HEK293 (cell line): ENCODE data around the gene PCDHGB3.

Experiments
- GLI4 ChIP-seq: fragments of 450-650 bp; formaldehyde crosslinking; IDR thresholded peaks from 2 replicates; pipeline ENCODE4 v1.5.1; 2016; ENCODE audit warnings: missing biosample characterization, missing genetic modification characterization
- SCRT2 ChIP-seq: fragments of 450-650 bp; formaldehyde crosslinking; IDR thresholded peaks from 2 replicates; pipeline ENCODE4 v1.5.1; 2016; ENCODE audit warnings: missing biosample characterization, missing genetic modification characterization
- ZBTB1 ChIP-seq: fragments of 450-650 bp; formaldehyde crosslinking; IDR thresholded peaks from 2 replicates; pipeline ENCODE4 v1.5.1; 2016; ENCODE audit warnings: missing biosample characterization, missing genetic modification characterization
- ZNF114 ChIP-seq: fragments of 450-650 bp; formaldehyde crosslinking; IDR thresholded peaks from 2 replicates; pipeline ENCODE4 v1.5.0; 2017; ENCODE audit warnings: missing biosample characterization, missing genetic modification characterization
- ZNF274 ChIP-seq, 2 experiments: fragments of 200-500 bp in 1 of 2; fragments of 450-650 bp in 1 of 2; sonication (Bioruptor generic) in 1 of 2; formaldehyde crosslinking in 1 of 2; IDR thresholded peaks; 2 replicates each; pipeline versions ENCODE4 v1.5.1 to v1.6.1; 2014 to 2016; ENCODE audit warnings: borderline replicate concordance in 1 of 2, inconsistent platforms in 1 of 2, low read length in 1 of 2, missing biosample characterization in 1 of 2, missing genetic modification characterization in 1 of 2
- ZNF555 ChIP-seq: fragments of 450-650 bp; formaldehyde crosslinking; conservative IDR thresholded peaks from 2 replicates; pipeline ENCODE4 v1.5.1; 2017; ENCODE audit warnings: missing biosample characterization, mild to moderate bottlenecking, missing genetic modification characterization, inconsistent platforms
- ZNF660 ChIP-seq: fragments of 450-650 bp; IDR thresholded peaks from 2 replicates; pipeline ENCODE4 v1.5.1; 2018; ENCODE audit warnings: missing biosample characterization, mild to moderate bottlenecking, missing genetic modification characterization
- TF ChIP-seq, protein P1 (sequence below): fragments of 450-650 bp; formaldehyde crosslinking; IDR thresholded peaks from 2 replicates; pipeline ENCODE4 v1.5.1; 2016; ENCODE audit warnings: missing biosample characterization, missing genetic modification characterization
- TF ChIP-seq, protein P2 (sequence below): fragments of 450-650 bp; formaldehyde crosslinking; IDR thresholded peaks from 2 replicates; pipeline ENCODE4 v1.5.1; 2016; ENCODE audit warnings: missing biosample characterization, missing genetic modification characterization, low read depth

DNA sequence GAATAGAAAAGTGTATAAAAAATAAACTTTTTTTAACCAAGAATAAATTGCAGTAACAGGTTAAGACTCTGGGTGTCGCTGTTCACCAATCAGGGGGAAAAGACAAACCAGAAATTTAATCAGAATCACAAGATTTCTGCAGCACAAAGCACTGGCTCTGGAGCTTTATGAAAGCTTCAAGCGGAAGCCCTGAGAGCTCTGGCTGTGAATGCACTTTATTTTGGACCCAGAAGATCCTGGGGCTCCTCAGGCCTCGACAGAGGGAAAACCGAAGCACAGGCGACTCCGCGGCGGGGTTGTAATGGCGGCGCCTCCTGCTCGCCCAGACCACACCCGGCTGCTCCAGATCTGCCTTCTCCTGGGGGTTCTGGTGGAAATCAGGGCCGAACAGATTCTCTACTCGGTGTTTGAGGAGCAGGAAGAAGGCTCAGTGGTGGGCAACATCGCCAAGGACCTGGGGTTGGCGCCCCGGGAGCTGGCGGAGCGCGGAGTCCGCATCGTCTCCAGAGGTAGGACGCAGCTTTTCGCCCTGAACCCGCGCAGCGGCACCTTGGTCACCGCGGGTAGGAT, 15.1 kb upstream of the PCDHGB3 start, which contains the start of gene PCDHGA4:
- TF ChIP-seq ZNF274 (IDR thresholded peaks at IDR 0.05; ENCODE audit: low read length): no peak
- no peak for TF ChIP-seq ZNF274 (tag by site-specific recombination; IDR thresholded peaks at IDR 0.05; ENCODE audit: borderline replicate concordance)
- TF ChIP-seq, protein P1, sequence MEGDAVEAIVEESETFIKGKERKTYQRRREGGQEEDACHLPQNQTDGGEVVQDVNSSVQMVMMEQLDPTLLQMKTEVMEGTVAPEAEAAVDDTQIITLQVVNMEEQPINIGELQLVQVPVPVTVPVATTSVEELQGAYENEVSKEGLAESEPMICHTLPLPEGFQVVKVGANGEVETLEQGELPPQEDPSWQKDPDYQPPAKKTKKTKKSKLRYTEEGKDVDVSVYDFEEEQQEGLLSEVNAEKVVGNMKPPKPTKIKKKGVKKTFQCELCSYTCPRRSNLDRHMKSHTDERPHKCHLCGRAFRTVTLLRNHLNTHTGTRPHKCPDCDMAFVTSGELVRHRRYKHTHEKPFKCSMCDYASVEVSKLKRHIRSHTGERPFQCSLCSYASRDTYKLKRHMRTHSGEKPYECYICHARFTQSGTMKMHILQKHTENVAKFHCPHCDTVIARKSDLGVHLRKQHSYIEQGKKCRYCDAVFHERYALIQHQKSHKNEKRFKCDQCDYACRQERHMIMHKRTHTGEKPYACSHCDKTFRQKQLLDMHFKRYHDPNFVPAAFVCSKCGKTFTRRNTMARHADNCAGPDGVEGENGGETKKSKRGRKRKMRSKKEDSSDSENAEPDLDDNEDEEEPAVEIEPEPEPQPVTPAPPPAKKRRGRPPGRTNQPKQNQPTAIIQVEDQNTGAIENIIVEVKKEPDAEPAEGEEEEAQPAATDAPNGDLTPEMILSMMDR (tag by site-specific recombination): no peak
- TF ChIP-seq ZBTB1 (tag by site-specific recombination): no peak
- TF ChIP-seq ZNF114 (tag by site-specific recombination): no peak
- TF ChIP-seq, protein P2, sequence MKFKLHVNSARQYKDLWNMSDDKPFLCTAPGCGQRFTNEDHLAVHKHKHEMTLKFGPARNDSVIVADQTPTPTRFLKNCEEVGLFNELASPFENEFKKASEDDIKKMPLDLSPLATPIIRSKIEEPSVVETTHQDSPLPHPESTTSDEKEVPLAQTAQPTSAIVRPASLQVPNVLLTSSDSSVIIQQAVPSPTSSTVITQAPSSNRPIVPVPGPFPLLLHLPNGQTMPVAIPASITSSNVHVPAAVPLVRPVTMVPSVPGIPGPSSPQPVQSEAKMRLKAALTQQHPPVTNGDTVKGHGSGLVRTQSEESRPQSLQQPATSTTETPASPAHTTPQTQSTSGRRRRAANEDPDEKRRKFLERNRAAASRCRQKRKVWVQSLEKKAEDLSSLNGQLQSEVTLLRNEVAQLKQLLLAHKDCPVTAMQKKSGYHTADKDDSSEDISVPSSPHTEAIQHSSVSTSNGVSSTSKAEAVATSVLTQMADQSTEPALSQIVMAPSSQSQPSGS (tag by site-specific recombination): no peak
- no peak for TF ChIP-seq ZNF555 (tag by site-specific recombination)
- TF ChIP-seq GLI4 (tag by site-specific recombination): no peak
- no peak for TF ChIP-seq SCRT2 (tag by site-specific recombination)
- TF ChIP-seq ZNF660 (tag by site-specific recombination): no peak
